Smooth muscle cell (in vitro differentiated cells): ENCODE data around the gene PPP3R1. TPM values are rescaled to one million over a fixed set of nuclear protein-coding genes. Genes with fewer than 3 reads are reported as not detected.

Source experiments
- DNase-seq: peaks from one replicate; lab custom pipeline; 2025; ENCODE audit not compliant: unreplicated experiment; lab: John Stamatoyannopoulos, UW
- H2AFZ ChIP-seq: fragments of 200-600 bp; sonication (generic); 2 replicates; pipeline ENCODE4 v1.6.0; 2016; ENCODE audit warnings: antibody characterized with exemption, low read depth, mild to moderate bottlenecking
- H3F3A ChIP-seq: fragments of 200-600 bp; sonication (generic); 2 replicates; pipeline ENCODE4 v1.6.0; 2017; ENCODE audit warnings: antibody characterized with exemption, low read depth
- H3K27ac ChIP-seq: fragments of 200-600 bp; sonication (generic); 2 replicates; pipeline ENCODE4 v1.5.1; 2016; ENCODE audit warnings: low read depth, mild to moderate bottlenecking
- H3K27me3 ChIP-seq: fragments of 200-600 bp; sonication (generic); 2 replicates; pipeline ENCODE4 v1.6.1; 2016; ENCODE audit warnings: low read depth, mild to moderate bottlenecking
- H3K36me3 ChIP-seq: fragments of 200-600 bp; sonication (generic); 2 replicates; pipeline ENCODE4 v1.5.1; 2016; ENCODE audit warnings: low read depth
- H3K4me1 ChIP-seq: fragments of 200-600 bp; sonication (generic); 2 replicates; pipeline ENCODE4 v1.5.1; 2016; ENCODE audit warnings: low read depth
- H3K4me2 ChIP-seq: fragments of 200-600 bp; sonication (generic); 2 replicates; pipeline ENCODE4 v1.6.0; 2016; ENCODE audit warnings: mild to moderate bottlenecking
- H3K4me3 ChIP-seq: fragments of 200-600 bp; sonication (generic); 2 replicates; pipeline ENCODE4 v1.5.1; 2016; ENCODE audit warnings: mild to moderate bottlenecking
- H3K79me2 ChIP-seq: fragments of 200-600 bp; sonication (generic); 2 replicates; pipeline ENCODE4 v1.6.0; 2016; ENCODE audit warnings: low read depth, mild to moderate bottlenecking
- H3K9ac ChIP-seq: fragments of 200-600 bp; sonication (generic); 2 replicates; pipeline ENCODE4 v1.6.0; 2016; ENCODE audit warnings: low read depth
- H3K9me3 ChIP-seq: fragments of 200-600 bp; sonication (generic); replicated peaks from 2 replicates; pipeline ENCODE4 v1.5.1; 2016; ENCODE audit warnings: low read depth
- H4K20me1 ChIP-seq: fragments of 200-600 bp; sonication (generic); 2 replicates; pipeline ENCODE4 v1.6.0; 2016; ENCODE audit warnings: low read depth
- CTCF ChIP-seq: fragments of 200-600 bp; sonication (generic); IDR thresholded peaks from 2 replicates; pipeline ENCODE4 v1.5.1; 2017; ENCODE audit warnings: borderline replicate concordance, mild to moderate bottlenecking, antibody characterized with exemption; ENCODE audit not compliant: insufficient read depth, poor library complexity, severe bottlenecking
- WGBS: methylation state at CpG from one replicate; pipeline ENCODE4 v1.1.7; 2016; ENCODE audit warnings: low lambda C conversion rate; 5-methylcytosine and 5-hydroxymethylcytosine counted together
- polyA plus RNA-seq: library from polyadenylated mRNA; unstranded; fragments of >200 nt; fragmentation: Nextera tagmentation; extraction: Ambion mirVana; gene quantifications from 2 replicates; pipeline ENCODE4 v1.2.1, GENCODE V29; 2016
- total RNA-seq: library from RNA; depleted of rRNA; stranded (reverse); fragments of >200 nt; gene quantifications from 2 replicates; pipeline ENCODE4 v1.2.3, GENCODE V29; 2014

Gene PPP3R1
- total and polyA plus RNA-seq, 2 experiments from 2014 or later = 4.7 to 33.5 TPM

- no peaks in the 10 kb centered on the region for H3K9me3 ChIP-seq
- no peak overlapping the region for H3K9ac ChIP-seq
- no peaks in the 10 kb centered on the region for H3K4me1 ChIP-seq
- H3F3A ChIP-seq = peaks cover 12% of the 10 kb centered on the region
- H3K4me2 ChIP-seq = no peak overlapping the region
- no peaks in the 10 kb centered on the region for H3K27me3 ChIP-seq
- no peak overlapping the region for H3K27ac ChIP-seq
- no peaks in the 10 kb centered on the region for H4K20me1 ChIP-seq
- no peak overlapping the region for H2AFZ ChIP-seq
- no peaks in the 10 kb centered on the region for H3K79me2 ChIP-seq
- H3K4me3 ChIP-seq = no peak overlapping the region
- no peak for DNase-seq
- 92% methylated on average over 8 of the region's 8 CpGs for WGBS
- H3K36me3 ChIP-seq = no peaks in the 10 kb centered on the region
- TF ChIP-seq CTCF = no peak
Measured at GRCh38 chr2:68172990-68173700, 79.2 kb downstream of the PPP3R1 start.

GRCh38 chr2:68172521-68172920, 79.8 kb downstream of the PPP3R1 start:
- Histone ChIP-seq H3K79me2 (no peaks in the 10 kb centered on the region), H4K20me1 (no peaks in the 10 kb centered on the region), H2AFZ (no peak overlapping the region), H3K4me2 (no peak overlapping the region), H3K4me3 (no peak overlapping the region), H3K27ac (no peak overlapping the region), H3F3A (peaks cover 10% of the 10 kb centered on the region), H3K27me3 (no peaks in the 10 kb centered on the region), H3K9me3 (no peaks in the 10 kb centered on the region), H3K9ac (no peak overlapping the region), H3K4me1 (no peaks in the 10 kb centered on the region), H3K36me3 (no peaks in the 10 kb centered on the region)
- 85% methylated on average over 2 of the region's 2 CpGs for WGBS
- DNase-seq = no peak
- TF ChIP-seq CTCF = no peak

- Histone ChIP-seq H3K4me1 (no peaks in the 10 kb centered on the region), H2AFZ (no peak overlapping the region), H3K9ac (no peak overlapping the region), H3K4me2 (no peak overlapping the region), H3K79me2 (no peaks in the 10 kb centered on the region), H3F3A (peaks cover 10% of the 10 kb centered on the region), H3K4me3 (no peak overlapping the region), H4K20me1 (no peaks in the 10 kb centered on the region), H3K27ac (no peak overlapping the region), H3K27me3 (no peaks in the 10 kb centered on the region), H3K9me3 (no peaks in the 10 kb centered on the region), H3K36me3 (no peaks in the 10 kb centered on the region)
- DNase-seq = no peak
- 92% methylated on average over 4 of the region's 4 CpGs for WGBS
- no peak for TF ChIP-seq CTCF
Measured at GRCh38 chr2:68171684-68172083, 80.6 kb downstream of the PPP3R1 start.

- DNase-seq = no peak
- no peak overlapping the region for H3K4me2 ChIP-seq
- 98% methylated on average over 7 of the region's 7 CpGs for WGBS
- H3K27me3 ChIP-seq = no peaks in the 10 kb centered on the region
- H3K4me3 ChIP-seq = no peak overlapping the region
- no peaks in the 10 kb centered on the region for H3K9me3 ChIP-seq
- H3K36me3 ChIP-seq = no peaks in the 10 kb centered on the region
- peaks cover 5% of the 10 kb centered on the region for H3F3A ChIP-seq
- no peak overlapping the region for H3K9ac ChIP-seq
- H3K27ac ChIP-seq = no peak overlapping the region
- no peak for TF ChIP-seq CTCF
- H3K79me2 ChIP-seq = no peaks in the 10 kb centered on the region
- H3K4me1 ChIP-seq = no peaks in the 10 kb centered on the region
- H2AFZ ChIP-seq = no peak overlapping the region
- H4K20me1 ChIP-seq = no peaks in the 10 kb centered on the region
Measured at GRCh38 chr2:68171146-68171545, 81.2 kb downstream of the PPP3R1 start.
